Measurements from ENCODE around the gene PPP2R2D. TPM values are rescaled to one million over a fixed set of nuclear protein-coding genes. Genes with fewer than 3 reads are reported as not detected.

The PPP2R2D gene
- total RNA-seq, 2 donors from 2014 or later = 23.8 to 30.6 TPM

DNA sequence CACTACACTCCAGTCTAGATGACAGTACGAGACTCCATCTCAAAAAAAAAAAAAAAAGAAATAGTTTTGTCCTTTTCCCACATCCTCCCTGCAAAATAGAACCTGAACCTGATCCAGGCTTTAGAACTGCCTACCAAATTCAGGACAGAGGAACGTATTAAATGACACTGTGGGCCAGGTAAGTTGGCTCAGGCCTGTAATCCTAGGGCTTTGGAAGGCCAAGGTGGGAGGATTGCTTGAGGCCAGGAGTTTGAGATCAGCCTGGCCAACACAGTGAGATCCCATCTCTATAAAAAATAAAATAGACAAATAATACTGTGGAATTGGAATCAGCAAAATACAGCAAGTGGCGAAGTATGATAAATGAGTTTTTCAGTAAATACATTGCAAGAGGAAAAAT is 90.9 kb downstream of the PPP2R2D start:
- DNase-seq (ENCODE audit: low spot score) = no peak
- H3K9me3 ChIP-seq = no peaks in the 10 kb centered on the region
- no peaks in the 10 kb centered on the region for H3K36me3 ChIP-seq
- H3K27me3 ChIP-seq = no peaks in the 10 kb centered on the region
- H3K27ac ChIP-seq = no peak overlapping the region
- TF ChIP-seq, protein P1, sequence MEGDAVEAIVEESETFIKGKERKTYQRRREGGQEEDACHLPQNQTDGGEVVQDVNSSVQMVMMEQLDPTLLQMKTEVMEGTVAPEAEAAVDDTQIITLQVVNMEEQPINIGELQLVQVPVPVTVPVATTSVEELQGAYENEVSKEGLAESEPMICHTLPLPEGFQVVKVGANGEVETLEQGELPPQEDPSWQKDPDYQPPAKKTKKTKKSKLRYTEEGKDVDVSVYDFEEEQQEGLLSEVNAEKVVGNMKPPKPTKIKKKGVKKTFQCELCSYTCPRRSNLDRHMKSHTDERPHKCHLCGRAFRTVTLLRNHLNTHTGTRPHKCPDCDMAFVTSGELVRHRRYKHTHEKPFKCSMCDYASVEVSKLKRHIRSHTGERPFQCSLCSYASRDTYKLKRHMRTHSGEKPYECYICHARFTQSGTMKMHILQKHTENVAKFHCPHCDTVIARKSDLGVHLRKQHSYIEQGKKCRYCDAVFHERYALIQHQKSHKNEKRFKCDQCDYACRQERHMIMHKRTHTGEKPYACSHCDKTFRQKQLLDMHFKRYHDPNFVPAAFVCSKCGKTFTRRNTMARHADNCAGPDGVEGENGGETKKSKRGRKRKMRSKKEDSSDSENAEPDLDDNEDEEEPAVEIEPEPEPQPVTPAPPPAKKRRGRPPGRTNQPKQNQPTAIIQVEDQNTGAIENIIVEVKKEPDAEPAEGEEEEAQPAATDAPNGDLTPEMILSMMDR (IDR thresholded peaks at IDR 0.05) = no peak
- no peak overlapping the region for H3K4me3 ChIP-seq
- H3K4me1 ChIP-seq = peaks cover 0 to 11% of the 10 kb centered on the region in 2 donors

DNA sequence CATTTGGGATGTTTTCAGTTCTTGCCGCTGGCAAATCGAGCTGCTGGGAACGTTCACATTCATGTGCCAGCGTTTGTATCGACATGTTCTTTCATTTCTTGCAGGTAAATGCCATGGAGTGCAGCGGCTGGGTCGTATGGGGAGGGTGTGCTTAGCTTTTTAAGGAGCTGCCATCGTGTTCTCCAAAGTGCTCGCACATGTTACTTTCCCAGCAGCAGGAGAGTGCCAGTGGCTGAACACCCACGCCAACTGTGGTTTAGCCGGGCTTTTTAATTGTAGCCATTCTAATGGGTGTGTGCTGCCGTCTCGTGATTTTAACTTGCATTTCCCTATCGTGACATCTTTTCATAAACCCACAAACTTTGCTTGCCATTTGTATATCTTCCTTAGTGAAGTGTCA is 92.5 kb downstream of the PPP2R2D start:
- Histone ChIP-seq H3K9me3 (no peaks in the 10 kb centered on the region), H3K27me3 (no peaks in the 10 kb centered on the region)
- TF ChIP-seq, protein P1 (IDR thresholded peaks at IDR 0.05) = no peak

DNA sequence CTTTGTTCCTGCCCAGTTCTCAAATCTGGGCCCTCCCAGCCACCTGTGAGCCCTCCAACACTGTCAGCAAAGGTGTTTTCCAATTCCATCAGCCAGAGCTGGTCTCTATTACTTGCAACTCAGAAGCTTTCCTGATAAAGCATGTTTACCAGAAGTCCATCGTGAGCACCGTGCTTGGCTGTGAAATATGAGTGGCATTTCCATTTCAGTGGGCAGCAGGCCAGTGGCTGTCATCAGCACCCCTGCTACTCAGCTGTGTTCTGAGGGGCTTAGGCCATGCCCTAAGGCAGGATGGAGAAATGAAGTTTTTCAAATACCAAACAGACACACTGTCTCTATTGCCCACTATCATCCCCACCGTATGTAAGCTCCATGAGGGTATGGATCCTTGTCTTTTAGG is 93.6 kb downstream of the PPP2R2D start:
- TF ChIP-seq, protein P1 (IDR thresholded peaks at IDR 0.05) = no peak
- Histone ChIP-seq H3K9me3 (no peaks in the 10 kb centered on the region), H3K4me3 (no peak overlapping the region), H3K4me1 (peaks cover 0 to 32% of the 10 kb centered on the region in 2 donors), H3K27me3 (no peaks in the 10 kb centered on the region), H3K27ac (peak overlapping the region in 1 of 2 donors; percentile 62), H3K36me3 (no peaks in the 10 kb centered on the region)
- DNase-seq (ENCODE audit: low spot score) = no peak

More for the DNA sequence above, 92.5 kb downstream of the PPP2R2D start:
- Histone ChIP-seq H3K36me3 (no peaks in the 10 kb centered on the region), H3K4me3 (no peak overlapping the region), H3K4me1 (peaks cover 0 to 26% of the 10 kb centered on the region in 2 donors), H3K27ac (no peak overlapping the region)
- DNase-seq (ENCODE audit: low spot score) = no peak

DNA sequence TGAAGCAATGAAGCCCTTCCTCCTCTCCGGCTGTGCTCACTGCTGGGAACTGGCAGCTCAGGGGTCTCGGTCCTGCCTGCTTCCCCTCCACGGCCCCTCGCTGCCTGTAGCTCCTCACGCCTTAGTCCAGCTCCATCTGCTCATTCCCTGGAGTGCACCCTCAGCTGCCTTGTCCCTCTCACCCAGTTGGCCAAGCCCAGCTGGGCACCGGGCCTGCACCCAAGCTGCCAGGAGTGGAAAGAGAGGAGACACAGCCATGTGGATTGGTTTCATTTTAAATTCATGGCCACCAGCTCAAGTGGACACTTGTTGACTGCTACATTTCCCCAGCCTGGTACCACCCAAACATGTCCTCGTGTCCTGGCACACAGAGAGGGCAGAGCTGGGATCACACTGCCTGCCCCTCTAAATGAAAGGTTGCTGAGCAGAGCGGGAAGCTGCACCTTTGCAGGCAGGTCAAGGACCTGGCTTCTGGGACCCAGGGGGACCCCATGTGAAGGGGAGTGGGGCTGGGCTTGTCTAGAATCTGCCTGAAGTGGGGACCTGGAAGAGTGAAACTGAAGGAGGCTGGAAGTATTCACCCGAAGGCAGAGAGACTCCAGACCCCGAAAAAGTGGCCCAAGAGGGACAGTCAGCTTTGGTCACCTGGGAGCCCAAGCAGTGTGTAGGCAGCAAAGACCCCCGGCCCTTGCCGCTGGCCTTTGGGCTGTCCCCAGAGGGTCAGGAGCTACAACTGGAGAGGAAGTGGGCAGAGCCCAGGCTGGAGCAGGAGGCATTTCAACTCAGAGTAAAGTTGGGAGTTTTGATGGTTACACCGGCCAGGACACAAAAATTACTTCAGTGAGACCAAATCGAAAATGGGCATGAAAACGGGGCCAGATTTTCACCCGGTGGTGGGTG is 95.9 kb downstream of the PPP2R2D start:
- Histone ChIP-seq H3K4me1 (peaks cover 0 to 32% of the 10 kb centered on the region in 2 donors), H3K9me3 (no peaks in the 10 kb centered on the region), H3K27me3 (no peaks in the 10 kb centered on the region), H3K36me3 (no peaks in the 10 kb centered on the region), H3K4me3 (no peak overlapping the region), H3K27ac (peak overlapping the region; percentile 51 to 86)
- TF ChIP-seq, protein P1 (IDR thresholded peaks at IDR 0.05) = no peak
- no peak for DNase-seq (ENCODE audit: low spot score)

DNA sequence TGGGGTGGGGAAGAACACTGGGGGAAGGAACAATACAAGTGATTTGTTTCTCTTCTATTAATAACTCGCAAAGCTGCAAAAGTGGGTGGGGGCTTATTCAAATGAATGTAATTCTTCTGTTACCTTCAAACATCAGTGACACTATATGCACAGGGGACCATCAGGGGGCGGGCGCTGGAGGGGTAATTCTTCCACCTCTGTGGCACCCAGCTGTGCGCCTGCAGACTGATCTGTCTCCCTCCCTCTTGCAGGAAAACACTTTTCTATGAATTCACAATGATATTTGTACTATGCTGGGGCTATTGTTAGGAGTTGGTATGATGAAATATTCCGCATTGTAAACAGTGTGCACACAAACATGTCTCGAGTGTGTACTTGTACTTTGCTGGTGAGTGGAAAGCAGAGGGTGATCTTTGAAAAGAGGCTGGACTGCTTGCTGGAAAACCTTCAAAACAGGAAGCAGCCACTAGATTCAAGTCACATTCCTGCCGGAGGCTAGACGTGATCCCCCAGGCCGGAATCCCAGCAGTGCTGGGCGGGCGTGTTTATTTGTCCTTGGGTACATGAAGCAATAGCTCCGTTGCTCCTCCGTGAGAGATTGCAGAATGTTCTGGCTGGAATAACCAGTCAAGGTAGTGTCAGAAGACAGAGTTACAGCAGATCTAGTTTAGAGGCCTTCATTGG is 96.7 kb downstream of the PPP2R2D start:
- no peaks in the 10 kb centered on the region for H3K36me3 ChIP-seq
- no peaks in the 10 kb centered on the region for H3K27me3 ChIP-seq
- peak; percentile 95 for DNase-seq (ENCODE audit: low spot score)
- TF ChIP-seq, protein P1 (IDR thresholded peaks at IDR 0.05) = no peak
- H3K9me3 ChIP-seq = no peaks in the 10 kb centered on the region
- H3K4me3 ChIP-seq = no peak overlapping the region
- peak overlapping the region; percentile 51 to 86 for H3K27ac ChIP-seq
- H3K4me1 ChIP-seq = peaks cover 0 to 32% of the 10 kb centered on the region in 2 donors
